Measurements from ENCODE around the gene DNAJC1. TPM values are rescaled to one million over a fixed set of nuclear protein-coding genes. Genes with fewer than 3 reads are reported as not detected.

The DNAJC1 gene
- total RNA-seq, 1 experiment from 2014 or later, result 13.2 TPM

DNA sequence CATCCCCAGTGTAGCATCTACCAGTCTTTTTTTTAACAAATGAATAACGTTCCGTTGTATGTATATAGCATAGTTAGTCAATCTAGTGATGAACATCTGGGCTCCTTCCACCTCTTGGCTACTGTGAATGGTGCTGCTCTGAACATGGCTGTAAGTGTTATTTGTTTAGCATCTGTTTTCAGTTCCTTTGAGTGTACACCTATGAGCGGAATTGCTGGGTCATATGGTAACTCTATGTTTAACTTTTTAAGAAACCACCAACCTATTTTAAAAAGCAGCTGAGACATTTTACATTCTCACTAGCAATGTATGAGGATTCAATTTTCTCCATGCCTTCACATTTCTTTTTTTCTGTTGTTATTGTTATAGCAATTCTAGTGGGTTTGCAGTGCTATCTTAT lies 178.2 kb downstream of the DNAJC1 start:
- TF ChIP-seq ZNF121 (CRISPR knock-in tag; IDR thresholded peaks at IDR 0.05) (no peak), AR (CRISPR knock-in tag; IDR thresholded peaks at IDR 0.05) (no peak)
- H3K4me1 Mint-ChIP-seq, result no peaks in the 10 kb centered on the region

GRCh38 chr10:21824409-21824808 lies 179.1 kb downstream of the DNAJC1 start:
- Mint-ChIP-seq H3K4me1 (no peaks in the 10 kb centered on the region), H3K36me3 (peaks cover 44% of the 10 kb centered on the region), H3K27me3 (ENCODE audit: low read depth) (no peaks in the 10 kb centered on the region), H3K9me3 (peaks cover 47% of the 10 kb centered on the region), H3K27ac (no peak overlapping the region), H3K4me3 (no peak overlapping the region)
- ChIA-PET CTCF (no interaction called here), POLR2A (interaction anchor here (0.6 kb wide), 1 partner anchor 248 kb away, joined by 4 read pairs; no protein-coding TSS in a partner anchor)
- ATAC-seq, result no peak
- TF ChIP-seq TP53 (CRISPR knock-in tag; IDR thresholded peaks at IDR 0.05) (no peak), JAZF1 (CRISPR knock-in tag; IDR thresholded peaks at IDR 0.05) (no peak), ZBTB43 (CRISPR knock-in tag; IDR thresholded peaks at IDR 0.05) (no peak), ZNF423 (CRISPR knock-in tag; IDR thresholded peaks at IDR 0.05) (no peak), TCF7 (CRISPR knock-in tag; IDR thresholded peaks at IDR 0.05; ENCODE audit: low read depth) (no peak), GABPB1 (CRISPR knock-in tag; IDR thresholded peaks at IDR 0.05) (no peak)
- TF ChIP-seq, protein P1, sequence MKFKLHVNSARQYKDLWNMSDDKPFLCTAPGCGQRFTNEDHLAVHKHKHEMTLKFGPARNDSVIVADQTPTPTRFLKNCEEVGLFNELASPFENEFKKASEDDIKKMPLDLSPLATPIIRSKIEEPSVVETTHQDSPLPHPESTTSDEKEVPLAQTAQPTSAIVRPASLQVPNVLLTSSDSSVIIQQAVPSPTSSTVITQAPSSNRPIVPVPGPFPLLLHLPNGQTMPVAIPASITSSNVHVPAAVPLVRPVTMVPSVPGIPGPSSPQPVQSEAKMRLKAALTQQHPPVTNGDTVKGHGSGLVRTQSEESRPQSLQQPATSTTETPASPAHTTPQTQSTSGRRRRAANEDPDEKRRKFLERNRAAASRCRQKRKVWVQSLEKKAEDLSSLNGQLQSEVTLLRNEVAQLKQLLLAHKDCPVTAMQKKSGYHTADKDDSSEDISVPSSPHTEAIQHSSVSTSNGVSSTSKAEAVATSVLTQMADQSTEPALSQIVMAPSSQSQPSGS (CRISPR knock-in tag; IDR thresholded peaks at IDR 0.05; ENCODE audit: borderline replicate concordance, low read depth), result no peak
- TF ChIP-seq, protein P2, sequence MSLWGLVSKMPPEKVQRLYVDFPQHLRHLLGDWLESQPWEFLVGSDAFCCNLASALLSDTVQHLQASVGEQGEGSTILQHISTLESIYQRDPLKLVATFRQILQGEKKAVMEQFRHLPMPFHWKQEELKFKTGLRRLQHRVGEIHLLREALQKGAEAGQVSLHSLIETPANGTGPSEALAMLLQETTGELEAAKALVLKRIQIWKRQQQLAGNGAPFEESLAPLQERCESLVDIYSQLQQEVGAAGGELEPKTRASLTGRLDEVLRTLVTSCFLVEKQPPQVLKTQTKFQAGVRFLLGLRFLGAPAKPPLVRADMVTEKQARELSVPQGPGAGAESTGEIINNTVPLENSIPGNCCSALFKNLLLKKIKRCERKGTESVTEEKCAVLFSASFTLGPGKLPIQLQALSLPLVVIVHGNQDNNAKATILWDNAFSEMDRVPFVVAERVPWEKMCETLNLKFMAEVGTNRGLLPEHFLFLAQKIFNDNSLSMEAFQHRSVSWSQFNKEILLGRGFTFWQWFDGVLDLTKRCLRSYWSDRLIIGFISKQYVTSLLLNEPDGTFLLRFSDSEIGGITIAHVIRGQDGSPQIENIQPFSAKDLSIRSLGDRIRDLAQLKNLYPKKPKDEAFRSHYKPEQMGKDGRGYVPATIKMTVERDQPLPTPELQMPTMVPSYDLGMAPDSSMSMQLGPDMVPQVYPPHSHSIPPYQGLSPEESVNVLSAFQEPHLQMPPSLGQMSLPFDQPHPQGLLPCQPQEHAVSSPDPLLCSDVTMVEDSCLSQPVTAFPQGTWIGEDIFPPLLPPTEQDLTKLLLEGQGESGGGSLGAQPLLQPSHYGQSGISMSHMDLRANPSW (CRISPR knock-in tag; conservative IDR thresholded peaks at IDR 0.05; ENCODE audit: low read depth), result no peak
- no peak for DNase-seq (ENCODE audit: low spot score)

More for the DNA sequence above, 178.2 kb downstream of the DNAJC1 start:
- no peak for DNase-seq (ENCODE audit: low spot score)
- ChIA-PET POLR2A (no interaction called here), CTCF (no interaction called here)
- Mint-ChIP-seq H3K36me3 (peaks cover 53% of the 10 kb centered on the region), H3K27me3 (ENCODE audit: low read depth) (no peaks in the 10 kb centered on the region), H3K27ac (no peak overlapping the region), H3K9me3 (peaks cover 56% of the 10 kb centered on the region), H3K4me3 (no peak overlapping the region)
- ATAC-seq, result no peak

DNA sequence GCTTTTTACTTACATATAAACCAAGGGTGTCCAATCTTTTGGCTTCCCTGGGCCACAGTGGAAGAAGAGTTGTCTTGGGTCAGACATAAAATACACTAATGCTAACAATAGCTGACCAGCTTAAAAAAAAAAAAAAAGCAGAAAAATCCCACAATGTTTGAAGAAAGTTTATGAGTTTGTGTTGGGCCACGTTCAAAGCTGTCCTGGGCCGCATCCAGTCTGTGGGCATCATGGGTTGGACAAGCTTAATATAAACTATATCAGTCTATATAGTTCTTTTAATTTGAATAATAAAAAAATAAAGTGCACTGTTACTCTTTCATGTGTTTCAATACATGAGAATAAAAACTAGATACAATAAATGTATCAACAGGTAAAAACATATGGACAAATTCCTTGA lies 179.9 kb downstream of the DNAJC1 start:
- Mint-ChIP-seq H3K9me3 (peaks cover 43% of the 10 kb centered on the region), H3K4me1 (peaks cover 2% of the 10 kb centered on the region), H3K4me3 (no peak overlapping the region), H3K27me3 (ENCODE audit: low read depth) (no peaks in the 10 kb centered on the region), H3K27ac (no peak overlapping the region), H3K36me3 (peaks cover 39% of the 10 kb centered on the region)
- ChIA-PET CTCF (no interaction called here), POLR2A (no interaction called here)
- no peak for DNase-seq (ENCODE audit: low spot score)
- no peak for ATAC-seq
- TF ChIP-seq, protein P3, sequence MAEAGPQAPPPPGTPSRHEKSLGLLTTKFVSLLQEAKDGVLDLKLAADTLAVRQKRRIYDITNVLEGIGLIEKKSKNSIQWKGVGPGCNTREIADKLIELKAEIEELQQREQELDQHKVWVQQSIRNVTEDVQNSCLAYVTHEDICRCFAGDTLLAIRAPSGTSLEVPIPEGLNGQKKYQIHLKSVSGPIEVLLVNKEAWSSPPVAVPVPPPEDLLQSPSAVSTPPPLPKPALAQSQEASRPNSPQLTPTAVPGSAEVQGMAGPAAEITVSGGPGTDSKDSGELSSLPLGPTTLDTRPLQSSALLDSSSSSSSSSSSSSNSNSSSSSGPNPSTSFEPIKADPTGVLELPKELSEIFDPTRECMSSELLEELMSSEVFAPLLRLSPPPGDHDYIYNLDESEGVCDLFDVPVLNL (CRISPR knock-in tag; IDR thresholded peaks at IDR 0.05; ENCODE audit: borderline replicate concordance, low read depth), result no peak
- TF ChIP-seq NR1H2 (CRISPR knock-in tag; IDR thresholded peaks at IDR 0.05) (no peak), RORB (CRISPR knock-in tag; IDR thresholded peaks at IDR 0.05) (no peak), ZNF219 (CRISPR knock-in tag; IDR thresholded peaks at IDR 0.05; ENCODE audit: borderline replicate concordance) (no peak), PRDM15 (CRISPR knock-in tag; IDR thresholded peaks at IDR 0.05) (no peak), HMGXB4 (CRISPR knock-in tag; IDR thresholded peaks at IDR 0.05) (no peak), JAZF1 (CRISPR knock-in tag; IDR thresholded peaks at IDR 0.05) (no peak), CREM (CRISPR knock-in tag; IDR thresholded peaks at IDR 0.05) (no peak)

All from WTC11 (cell line).